Measurements from ENCODE around the gene TEKTIP1. TPM values are rescaled to one million over a fixed set of nuclear protein-coding genes. Genes with fewer than 3 reads are reported as not detected.

The TEKTIP1 gene
- 1.4 TPM for total RNA-seq (ENCODE audit: unreplicated experiment)
- long read RNA-seq = 0 reads

DNA sequence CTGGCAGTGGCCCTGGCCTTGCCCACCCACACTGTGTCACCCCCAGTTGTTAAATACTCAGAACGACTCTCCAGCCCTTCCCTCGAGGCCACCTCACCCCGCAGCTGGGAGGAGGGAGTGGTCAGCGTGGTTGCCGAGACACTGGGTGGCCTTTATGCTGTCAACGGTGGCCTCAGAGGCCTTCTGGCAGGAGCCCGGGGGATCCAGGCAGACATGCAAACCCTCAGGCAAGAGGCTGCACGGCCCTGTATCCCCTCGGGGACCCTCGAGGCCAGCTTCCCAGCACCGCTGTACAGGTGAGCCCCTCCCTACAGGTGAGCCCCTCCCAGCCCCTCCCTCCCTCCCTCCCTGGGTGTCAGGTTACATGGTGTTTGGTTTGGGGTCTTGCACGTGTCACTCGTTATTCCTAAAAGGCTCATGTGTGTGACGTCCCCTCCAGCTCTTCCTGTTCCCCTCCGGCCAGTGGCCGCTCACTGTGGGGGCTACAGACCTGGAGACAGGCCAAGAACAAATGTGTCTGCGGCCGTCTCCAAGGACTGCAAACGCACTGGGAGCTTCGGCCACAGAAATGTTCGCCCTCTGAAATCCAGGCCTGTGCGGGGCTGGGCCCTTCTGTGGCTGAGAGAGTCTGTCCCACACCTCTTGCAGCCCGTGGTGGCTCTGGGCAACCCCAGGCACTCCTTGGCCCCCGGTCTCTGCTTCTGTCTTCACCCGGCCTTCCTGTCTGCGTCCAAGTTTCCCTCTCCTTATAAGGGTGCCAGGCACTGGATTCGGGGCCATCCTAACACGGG lies at the start of gene TEKTIP1:
Gene TEKTIP1, plus strand, starts transcription at position 210 of the 791 bp plus-strand sequence. Its CDS starts 4 bp downstream, at position 214.
- Mint-ChIP-seq H3K27me3 (ENCODE audit: unreplicated experiment) (peaks cover 14% of the 10 kb centered on the region), H3K4me3 (ENCODE audit: unreplicated experiment) (peak within 1 kb of the TSS; percentile 42), H3K36me3 (ENCODE audit: low read depth, unreplicated experiment) (peaks cover 5% of the 10 kb centered on the region), H3K4me1 (ENCODE audit: unreplicated experiment) (peaks cover 2% of the 10 kb centered on the region), H3K27ac (ENCODE audit: unreplicated experiment) (no peak within 1 kb of the TSS), H3K9me3 (ENCODE audit: unreplicated experiment) (no peaks in the 10 kb centered on the region)
- TF ChIP-seq, protein P1, sequence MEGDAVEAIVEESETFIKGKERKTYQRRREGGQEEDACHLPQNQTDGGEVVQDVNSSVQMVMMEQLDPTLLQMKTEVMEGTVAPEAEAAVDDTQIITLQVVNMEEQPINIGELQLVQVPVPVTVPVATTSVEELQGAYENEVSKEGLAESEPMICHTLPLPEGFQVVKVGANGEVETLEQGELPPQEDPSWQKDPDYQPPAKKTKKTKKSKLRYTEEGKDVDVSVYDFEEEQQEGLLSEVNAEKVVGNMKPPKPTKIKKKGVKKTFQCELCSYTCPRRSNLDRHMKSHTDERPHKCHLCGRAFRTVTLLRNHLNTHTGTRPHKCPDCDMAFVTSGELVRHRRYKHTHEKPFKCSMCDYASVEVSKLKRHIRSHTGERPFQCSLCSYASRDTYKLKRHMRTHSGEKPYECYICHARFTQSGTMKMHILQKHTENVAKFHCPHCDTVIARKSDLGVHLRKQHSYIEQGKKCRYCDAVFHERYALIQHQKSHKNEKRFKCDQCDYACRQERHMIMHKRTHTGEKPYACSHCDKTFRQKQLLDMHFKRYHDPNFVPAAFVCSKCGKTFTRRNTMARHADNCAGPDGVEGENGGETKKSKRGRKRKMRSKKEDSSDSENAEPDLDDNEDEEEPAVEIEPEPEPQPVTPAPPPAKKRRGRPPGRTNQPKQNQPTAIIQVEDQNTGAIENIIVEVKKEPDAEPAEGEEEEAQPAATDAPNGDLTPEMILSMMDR (IDR thresholded peaks at IDR 0.05; ENCODE audit: unreplicated experiment) = no peak
- DNase-seq (ENCODE audit: low spot score) = no peak

DNA sequence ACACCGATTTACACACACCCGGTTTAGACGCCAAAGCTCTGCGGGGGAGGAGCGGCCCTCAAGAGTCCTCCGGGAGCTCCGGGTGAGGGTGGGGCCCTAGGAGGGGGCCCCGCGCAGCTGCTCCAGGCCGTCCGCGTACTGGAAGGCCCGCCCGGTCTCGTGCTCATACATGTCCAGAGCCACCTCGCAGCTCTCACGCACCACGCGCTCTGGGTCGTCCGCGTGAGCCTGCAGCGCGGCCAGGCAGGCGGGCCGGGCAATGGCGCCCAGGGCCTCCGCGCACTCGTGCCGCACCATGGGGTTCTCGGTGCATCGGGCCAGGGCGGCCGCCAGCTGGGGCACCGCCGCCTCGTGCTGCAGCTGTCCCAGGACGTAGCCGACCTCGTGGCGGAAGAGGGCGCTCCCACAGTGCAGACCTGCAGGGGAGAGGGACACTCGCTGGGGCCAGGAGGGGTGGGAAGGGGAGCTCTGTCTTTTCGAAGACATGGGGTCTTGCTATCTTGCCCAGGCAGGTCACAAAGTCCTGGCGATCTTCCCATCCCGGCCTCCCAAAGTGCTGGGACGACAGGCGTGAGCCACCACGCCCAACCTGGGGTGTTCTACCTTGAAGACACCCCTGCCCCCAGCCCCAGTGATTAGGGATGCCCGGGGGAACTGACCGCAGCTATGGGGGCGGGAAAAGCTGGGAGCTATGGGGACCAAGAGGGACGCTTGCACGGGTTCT lies 47.4 kb upstream of the TEKTIP1 start:
- peaks cover 5% of the 10 kb centered on the region for H3K27me3 Mint-ChIP-seq (ENCODE audit: unreplicated experiment)
- no peaks in the 10 kb centered on the region for H3K4me1 Mint-ChIP-seq (ENCODE audit: unreplicated experiment)
- TF ChIP-seq, protein P1 (IDR thresholded peaks at IDR 0.05; ENCODE audit: unreplicated experiment) = no peak
- no peak overlapping the region for H3K27ac Mint-ChIP-seq (ENCODE audit: unreplicated experiment)
- DNase-seq (ENCODE audit: low spot score) = no peak
- H3K4me3 Mint-ChIP-seq (ENCODE audit: unreplicated experiment) = no peak overlapping the region
- no peaks in the 10 kb centered on the region for H3K9me3 Mint-ChIP-seq (ENCODE audit: unreplicated experiment)
- H3K36me3 Mint-ChIP-seq (ENCODE audit: low read depth, unreplicated experiment) = peaks cover 10% of the 10 kb centered on the region

DNA sequence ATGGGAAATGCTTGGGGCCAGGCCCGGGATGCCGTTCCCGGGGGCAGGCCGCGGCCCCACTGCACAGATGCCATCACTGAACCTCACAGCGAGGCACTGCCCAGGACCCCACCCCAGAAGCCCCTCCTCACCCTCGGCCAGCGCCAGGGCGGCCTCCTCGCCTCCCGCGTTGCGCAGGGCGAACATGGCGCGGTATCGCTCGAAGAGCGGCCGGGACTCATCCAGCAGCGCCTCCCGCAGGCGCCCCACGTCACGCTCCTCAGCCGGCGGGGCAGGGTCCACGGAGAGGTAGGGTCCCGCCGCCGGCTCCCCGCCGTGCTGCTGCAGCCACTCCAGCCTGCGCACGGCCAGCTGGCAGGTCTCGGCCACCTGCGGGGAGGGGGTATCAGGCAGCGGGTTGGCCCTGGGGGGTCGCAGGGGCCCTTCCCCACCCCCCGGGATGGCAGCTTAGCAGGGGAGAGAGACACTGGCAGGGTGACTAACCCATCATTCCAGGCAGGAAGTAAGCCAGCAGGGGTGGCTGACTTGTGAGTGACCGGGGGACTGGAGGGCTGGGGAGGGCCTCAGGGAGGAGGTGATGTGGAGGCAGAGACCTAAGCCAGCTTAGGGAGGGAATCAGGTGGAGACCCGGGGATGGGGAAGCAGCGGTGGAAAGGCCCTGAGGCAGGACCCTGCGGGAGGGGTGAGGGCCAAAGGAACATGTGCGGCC lies 46.7 kb upstream of the TEKTIP1 start:
- TF ChIP-seq, protein P1 (IDR thresholded peaks at IDR 0.05; ENCODE audit: unreplicated experiment) = no peak
- Mint-ChIP-seq H3K27me3 (ENCODE audit: unreplicated experiment) (peaks cover 5% of the 10 kb centered on the region), H3K27ac (ENCODE audit: unreplicated experiment) (no peak overlapping the region), H3K4me1 (ENCODE audit: unreplicated experiment) (no peaks in the 10 kb centered on the region), H3K9me3 (ENCODE audit: unreplicated experiment) (no peaks in the 10 kb centered on the region), H3K36me3 (ENCODE audit: low read depth, unreplicated experiment) (peaks cover 10% of the 10 kb centered on the region), H3K4me3 (ENCODE audit: unreplicated experiment) (peak overlapping the region; percentile 78)
- no peak for DNase-seq (ENCODE audit: low spot score)

DNA sequence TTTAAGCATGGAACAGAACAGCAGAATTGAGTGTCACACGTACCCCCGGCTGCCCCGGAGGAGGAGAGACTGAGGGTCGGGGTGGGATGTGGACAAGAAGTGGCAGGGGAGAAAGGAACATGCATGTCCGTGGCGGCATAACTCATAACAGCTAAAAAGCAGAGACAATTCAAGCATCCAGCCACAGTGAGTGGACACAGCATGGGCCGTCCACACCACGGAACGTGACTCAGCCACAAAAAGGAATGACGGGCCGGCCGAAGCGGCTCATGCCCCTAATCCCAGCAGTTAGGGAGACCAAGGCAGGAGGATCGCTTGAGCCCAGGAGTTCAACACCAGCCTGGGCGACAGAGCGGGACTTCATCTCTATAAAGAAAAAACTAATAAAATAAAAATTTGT lies 46.1 kb upstream of the TEKTIP1 start:
- Mint-ChIP-seq H3K4me1 (ENCODE audit: unreplicated experiment) (no peaks in the 10 kb centered on the region), H3K9me3 (ENCODE audit: unreplicated experiment) (no peaks in the 10 kb centered on the region), H3K27me3 (ENCODE audit: unreplicated experiment) (peaks cover 8% of the 10 kb centered on the region), H3K4me3 (ENCODE audit: unreplicated experiment) (peak overlapping the region; percentile 78), H3K27ac (ENCODE audit: unreplicated experiment) (no peak overlapping the region), H3K36me3 (ENCODE audit: low read depth, unreplicated experiment) (peaks cover 12% of the 10 kb centered on the region)
- no peak for DNase-seq (ENCODE audit: low spot score)
- TF ChIP-seq, protein P1 (IDR thresholded peaks at IDR 0.05; ENCODE audit: unreplicated experiment) = no peak
